HG03342 (cell line): ENCODE data around the gene RNF207.

Experiments
- ATAC-seq: cut with Tn5 transposase; IDR thresholded peaks from one replicate; pipeline ENCODE4 v1.9.1; 2021; ENCODE audit warnings: mild to moderate bottlenecking, moderate library complexity; ENCODE audit not compliant: unreplicated experiment

Gene RNF207

DNA sequence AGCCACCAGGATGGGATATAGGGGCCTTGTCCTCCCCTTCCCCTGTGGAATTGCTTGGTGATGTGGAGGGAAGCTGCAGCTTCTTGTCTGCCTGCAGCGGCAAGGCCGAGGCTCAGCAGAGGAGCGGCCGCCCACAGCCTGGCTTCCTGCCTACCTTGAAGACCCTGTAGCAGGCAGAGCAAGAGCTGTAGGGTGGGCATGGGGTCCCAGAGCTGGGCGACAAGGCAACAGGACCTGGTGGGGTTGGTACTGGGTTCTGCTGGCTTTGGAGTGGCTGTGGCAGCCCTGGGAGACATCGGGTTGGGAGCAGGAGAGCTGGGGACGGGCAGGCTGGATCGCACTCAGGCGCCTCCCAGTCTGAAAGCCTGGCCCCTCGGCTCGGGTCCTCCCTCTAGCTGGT is 60.7 kb downstream of the RNF207 start:
- no peak for ATAC-seq

GRCh38 chr1:6267686-6268322 is 61.9 kb downstream of the RNF207 start:
- ATAC-seq = no peak

DNA sequence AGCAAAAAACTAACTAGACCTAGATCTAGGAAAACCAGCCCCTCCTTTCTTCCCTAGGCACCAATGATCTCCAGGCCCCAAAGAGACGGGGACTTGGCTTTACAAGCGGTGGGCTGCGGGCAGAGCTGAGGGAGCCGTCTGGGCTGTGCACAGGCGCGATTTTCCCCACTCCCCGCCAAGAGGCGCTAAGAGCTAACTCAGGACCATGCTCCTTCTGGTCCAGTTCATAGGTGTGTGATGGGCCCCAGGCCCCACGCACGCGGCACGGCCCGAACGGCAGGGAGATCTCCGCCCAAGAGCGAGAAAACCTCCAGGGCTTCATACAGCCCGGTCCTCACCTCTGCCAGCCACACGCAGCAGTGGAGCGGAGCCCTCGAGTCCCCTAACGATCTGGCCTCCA is 62.5 kb downstream of the RNF207 start:
- no peak for ATAC-seq

DNA sequence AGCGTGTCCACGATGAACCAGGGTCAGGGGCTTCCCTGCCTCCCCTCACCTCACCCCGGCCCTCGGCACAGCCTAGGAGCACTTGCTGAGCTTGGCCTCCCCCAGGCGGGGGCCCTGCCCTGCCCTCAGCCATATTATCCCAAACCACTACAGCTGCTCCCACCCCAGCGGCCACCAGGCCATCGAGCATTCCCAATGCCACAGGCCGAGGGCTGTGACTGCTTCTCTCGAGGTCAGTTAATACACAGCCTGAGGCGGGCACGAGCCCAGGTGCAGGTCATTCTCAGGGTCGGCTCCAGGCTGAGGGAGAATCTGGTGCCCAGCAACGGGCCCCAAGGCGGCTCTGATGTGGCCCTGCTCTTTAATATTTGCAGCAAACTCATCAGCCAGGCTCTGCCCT is 63.4 kb downstream of the RNF207 start:
- no peak for ATAC-seq

- no peak for ATAC-seq
Measured at GRCh38 chr1:6269720-6270400, 63.9 kb downstream of the RNF207 start.

DNA sequence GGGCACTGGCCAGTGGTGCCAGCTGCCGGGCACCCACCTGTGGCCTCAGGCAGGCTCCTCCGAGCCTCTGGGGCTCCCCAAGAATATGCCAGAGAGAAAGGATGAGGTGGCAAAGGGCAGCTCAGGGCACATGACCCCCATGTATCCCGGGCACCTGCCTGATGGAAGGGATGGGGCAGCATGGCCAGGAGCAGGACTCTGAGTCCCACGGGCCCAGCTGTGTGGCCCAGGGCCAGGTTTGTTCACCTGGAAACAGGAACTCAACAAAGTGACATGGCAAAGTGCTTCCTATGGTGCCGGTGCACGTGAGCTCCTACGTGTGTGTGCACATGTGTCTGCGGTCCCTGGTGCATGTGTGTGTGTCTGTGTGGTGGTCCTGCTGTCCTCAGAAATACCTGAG is 64.5 kb downstream of the RNF207 start:
- ATAC-seq = no peak
